HG02885 (cell line): ENCODE results near the gene CD163L1.
"Not testable (repeated sequence)": the region's sequence is repeated elsewhere in the genome, so short reads cannot be mapped to it uniquely, and the experiment has no call there.

Experiments
- ATAC-seq: cut with Tn5 transposase; IDR thresholded peaks from one replicate; pipeline ENCODE4 v1.9.1; 2021; ENCODE audit warnings: mild to moderate bottlenecking; ENCODE audit not compliant: unreplicated experiment, poor library complexity

Gene CD163L1

GRCh38 chr12:7339675-7340074, 104.3 kb downstream of the CD163L1 start:
- ATAC-seq = no peak

DNA sequence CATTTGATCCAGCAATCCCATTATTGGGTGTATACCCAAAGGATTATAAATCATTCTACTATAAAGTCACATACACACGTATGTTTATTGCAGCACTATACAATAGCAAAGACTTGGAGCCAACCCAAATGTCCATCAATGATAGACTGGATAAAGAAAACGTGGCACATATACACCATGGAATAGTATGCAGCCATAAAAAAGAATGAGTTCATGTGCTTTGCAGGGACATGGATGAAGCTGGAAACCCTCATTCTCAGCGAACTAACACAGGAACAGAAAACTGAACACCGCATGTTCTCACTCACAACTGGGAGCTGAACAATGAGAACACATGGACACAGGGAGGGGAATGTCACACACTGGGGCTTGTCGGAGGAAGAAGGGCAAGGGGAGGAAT, 106.2 kb downstream of the CD163L1 start:
- ATAC-seq = not testable (repeated sequence)

DNA sequence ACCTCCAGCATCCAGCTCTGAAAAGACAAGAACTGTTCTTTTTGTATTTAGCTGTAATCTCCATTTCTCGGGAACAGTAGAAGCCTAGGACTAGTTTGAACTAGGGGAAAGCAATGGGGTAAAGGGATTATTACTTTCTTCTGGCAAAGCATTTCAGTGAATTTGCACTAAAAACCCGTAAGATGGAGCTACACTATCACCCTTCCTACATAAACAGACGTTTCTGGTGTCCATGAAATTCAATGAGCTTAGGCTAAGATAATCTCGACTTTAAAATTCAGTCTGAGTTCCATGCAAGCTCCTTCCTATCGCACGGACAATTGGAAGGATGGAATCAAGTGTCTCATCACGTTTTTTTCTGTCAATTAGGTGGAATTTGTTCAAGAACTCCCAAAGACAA, 116.0 kb downstream of the CD163L1 start:
- ATAC-seq = no peak

DNA sequence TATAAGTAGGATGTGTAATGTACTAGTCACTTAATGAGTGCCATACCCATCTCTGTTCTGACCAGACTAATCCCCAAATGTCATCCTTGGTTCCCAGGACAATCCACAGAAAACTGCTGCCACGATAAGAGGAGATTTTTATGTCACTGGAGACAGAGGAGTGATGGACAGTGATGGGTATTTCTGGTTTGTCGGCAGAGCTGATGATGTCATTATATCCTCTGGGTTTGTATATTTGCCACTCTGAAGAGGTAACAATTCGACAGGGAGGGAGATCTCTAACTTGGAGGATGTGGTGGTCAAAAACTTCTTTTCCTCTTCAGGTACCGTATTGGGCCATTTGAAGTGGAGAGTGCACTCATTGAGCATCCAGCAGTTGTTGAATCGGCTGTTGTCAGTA, 119.8 kb downstream of the CD163L1 start:
- ATAC-seq = no peak

DNA sequence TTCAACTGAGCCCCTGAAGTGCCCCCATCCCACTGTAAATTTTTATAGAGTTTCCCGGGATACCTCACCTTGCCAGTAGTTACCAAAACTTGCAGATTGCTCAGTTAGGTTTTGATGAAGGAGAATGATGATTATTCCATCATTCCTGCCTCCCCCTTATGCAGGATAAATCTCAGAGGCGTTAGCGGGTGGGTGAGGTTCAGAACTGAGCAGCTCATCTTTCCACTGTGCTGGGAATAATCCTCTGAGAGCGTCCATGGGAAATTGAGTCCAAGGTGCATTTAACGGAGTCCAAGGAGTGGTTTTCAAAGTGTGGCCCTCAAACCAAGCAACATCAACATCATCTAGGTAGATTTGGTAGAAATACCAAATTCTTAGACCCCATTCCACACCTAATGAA, 121.4 kb downstream of the CD163L1 start:
- ATAC-seq = no peak

DNA sequence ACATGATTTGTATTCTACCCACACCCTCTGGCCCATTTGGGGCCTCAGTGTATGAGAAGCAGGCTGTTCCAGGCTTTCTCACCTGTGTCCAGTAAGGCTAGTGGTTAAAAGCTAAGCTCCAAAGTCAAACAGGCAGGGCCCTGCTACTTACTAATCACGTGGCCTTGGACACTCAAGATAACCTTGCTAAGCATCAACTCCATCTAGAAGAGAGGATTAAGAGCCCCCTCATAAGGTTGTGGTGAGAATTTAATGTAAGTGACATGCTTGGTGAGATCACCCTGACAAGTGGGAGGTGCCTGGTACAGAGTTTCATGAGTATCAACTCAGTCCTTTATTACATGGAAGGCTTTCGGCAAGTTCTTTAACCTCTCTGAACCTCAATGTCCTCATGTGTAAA, 122.3 kb downstream of the CD163L1 start:
- ATAC-seq = no peak

DNA sequence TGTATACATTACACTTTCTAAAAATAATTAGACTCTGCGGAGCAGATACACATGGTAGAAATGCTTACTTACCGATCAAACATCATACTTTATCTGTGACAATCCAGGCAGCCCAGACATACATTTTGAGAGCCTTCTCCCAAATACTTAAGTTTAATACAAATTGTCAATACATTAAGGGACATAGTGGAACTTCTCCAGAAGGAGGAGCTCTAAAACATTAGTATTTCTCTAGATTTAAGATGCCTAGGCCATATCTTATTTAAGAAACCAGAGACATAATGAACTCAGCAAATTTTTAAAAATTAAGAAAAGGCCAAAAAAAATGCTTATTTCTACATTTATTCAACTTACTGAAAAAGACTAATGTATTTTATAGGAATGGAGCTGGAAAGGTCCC, 124.0 kb downstream of the CD163L1 start:
- ATAC-seq = no peak

- ATAC-seq = no peak
These were observed 133.9 kb downstream of the CD163L1 start for GRCh38 chr12:7310070-7310469.
